ENCODE measurements around the gene SSTR5. TPM values are rescaled to one million over a fixed set of nuclear protein-coding genes. Genes with fewer than 3 reads are reported as not detected.

Gene SSTR5
- total and polyA plus RNA-seq, 4 donors = not detected

DNA sequence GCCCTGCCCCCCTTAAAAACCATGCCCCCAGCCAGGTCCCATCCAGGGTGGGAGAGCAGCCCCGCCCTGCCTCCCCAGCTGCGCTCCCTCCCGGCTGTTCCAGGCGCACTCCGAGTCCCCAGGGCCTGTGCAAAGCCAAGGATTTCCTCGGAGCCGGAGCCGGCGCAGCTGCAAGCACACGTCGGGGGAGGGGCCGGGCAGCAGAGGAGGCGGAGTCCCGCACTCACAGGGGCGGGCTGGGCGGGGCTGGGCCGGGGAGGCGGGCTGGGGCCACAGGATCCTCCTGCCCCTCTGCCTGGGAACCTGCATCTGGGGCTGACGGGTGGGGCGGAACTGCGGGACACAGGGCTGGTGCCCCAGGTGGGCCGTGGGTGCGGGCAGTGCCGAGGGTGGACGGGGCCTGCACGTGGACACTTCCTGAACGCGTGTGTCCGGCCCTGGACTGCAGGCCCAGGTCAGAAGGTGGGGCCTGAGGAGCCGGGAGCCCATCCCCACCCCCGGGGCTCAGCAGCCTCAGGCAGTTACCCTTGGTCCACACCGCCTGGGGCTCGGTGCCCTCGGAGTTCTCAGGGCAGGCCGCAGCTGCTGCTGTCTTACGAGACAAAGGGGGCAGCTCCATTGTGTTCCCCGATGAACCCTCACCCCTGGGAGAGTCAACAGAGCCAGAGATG is 24.0 kb upstream of the SSTR5 start:
- TF ChIP-seq HNF4G (IDR thresholded peaks at IDR 0.05) (no peak), YY1 (IDR thresholded peaks at IDR 0.05) (no peak)
- Histone ChIP-seq H3K27me3 (ENCODE audit: control insufficient read depth in 4 of 4, insufficient read depth in 4 of 4, low read length in 3 of 4) (peaks cover 0 to 12% (median 0%) of the 10 kb centered on the region in 4 donors), H3K4me1 (ENCODE audit: control insufficient read depth in 4 of 4, insufficient read depth in 4 of 4, low read length in 3 of 4) (no peaks in the 10 kb centered on the region), H3K27ac (ENCODE audit: low read depth in 1 of 2, low read length in 2 of 2) (no peak overlapping the region), H3K9me3 (ENCODE audit: control insufficient read depth in 4 of 4, low read length in 3 of 4) (no peaks in the 10 kb centered on the region), H3K9ac (ENCODE audit: low read depth in 1 of 2, low read length in 2 of 2) (no peak overlapping the region), H3K4me3 (ENCODE audit: low read depth in 1 of 3, low read length in 3 of 3) (no peak overlapping the region), H3K36me3 (ENCODE audit: control insufficient read depth in 4 of 4, insufficient read depth in 3 of 4, low read depth in 1 of 4, low read length in 3 of 4) (no peaks in the 10 kb centered on the region)
- DNase-seq (ENCODE audit: low spot score) = no peak
- WGBS = 21% methylated on average over 37 of the region's 37 CpGs

DNA sequence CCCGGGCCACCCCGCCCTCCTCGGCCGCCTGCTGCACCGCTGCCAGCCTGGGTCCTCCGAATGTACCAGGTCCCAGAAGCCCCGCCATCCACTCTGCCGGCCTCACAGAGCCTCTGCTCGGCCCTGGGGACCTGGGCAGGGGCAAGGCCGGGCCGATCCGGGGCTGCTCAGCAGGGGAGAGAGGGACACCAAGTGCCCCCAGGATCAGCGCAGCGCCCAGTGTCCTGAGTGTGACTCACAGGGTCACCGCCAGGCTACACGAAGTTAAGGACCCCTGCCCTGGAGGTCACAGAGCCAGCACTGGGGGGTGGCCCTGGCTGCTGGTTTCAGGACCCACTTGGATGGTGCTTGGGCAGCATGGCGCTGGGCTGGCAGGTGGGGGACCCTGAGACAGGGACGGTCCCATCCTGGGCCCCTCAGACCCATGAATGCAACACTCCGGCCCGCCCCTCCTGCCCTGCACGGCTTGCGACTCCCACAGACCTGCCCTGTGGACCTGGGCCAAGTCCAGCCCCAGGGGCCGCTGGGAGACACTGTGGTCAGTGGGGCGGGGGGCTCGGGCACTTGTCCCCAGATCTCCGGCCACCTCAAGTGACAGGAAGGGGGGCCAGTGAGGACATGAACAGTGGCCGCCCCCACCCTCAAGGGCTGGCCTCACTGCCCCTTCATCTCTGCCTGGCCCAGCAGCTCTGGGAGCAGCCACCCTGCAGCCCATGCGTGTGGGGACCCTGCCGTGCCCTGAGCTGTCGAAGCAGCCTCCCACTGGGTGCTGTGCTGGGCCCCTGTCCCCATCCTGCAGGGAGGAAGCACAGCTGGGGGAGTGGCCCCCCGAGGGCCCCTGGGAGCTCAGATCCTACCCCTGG is 23.2 kb upstream of the SSTR5 start:
- TF ChIP-seq FOXA1 (IDR thresholded peaks at IDR 0.05) (no peak), MAX (IDR thresholded peaks at IDR 0.05) (no peak), GABPA (IDR thresholded peaks at IDR 0.05 in 1 of 2, conservative IDR thresholded peaks at IDR 0.05 in 1 of 2) (no peak), JUND (IDR thresholded peaks at IDR 0.05) (no peak), CTCF (IDR thresholded peaks at IDR 0.05; ENCODE audit: low read depth, low read length, missing input control) (no peak), FOXA2 (IDR thresholded peaks at IDR 0.05) (no peak), REST (IDR thresholded peaks at IDR 0.05) (no peak), EGR1 (IDR thresholded peaks at IDR 0.05; ENCODE audit: low read depth in 2 of 2) (no peak)
- TF ChIP-seq, protein P1, sequence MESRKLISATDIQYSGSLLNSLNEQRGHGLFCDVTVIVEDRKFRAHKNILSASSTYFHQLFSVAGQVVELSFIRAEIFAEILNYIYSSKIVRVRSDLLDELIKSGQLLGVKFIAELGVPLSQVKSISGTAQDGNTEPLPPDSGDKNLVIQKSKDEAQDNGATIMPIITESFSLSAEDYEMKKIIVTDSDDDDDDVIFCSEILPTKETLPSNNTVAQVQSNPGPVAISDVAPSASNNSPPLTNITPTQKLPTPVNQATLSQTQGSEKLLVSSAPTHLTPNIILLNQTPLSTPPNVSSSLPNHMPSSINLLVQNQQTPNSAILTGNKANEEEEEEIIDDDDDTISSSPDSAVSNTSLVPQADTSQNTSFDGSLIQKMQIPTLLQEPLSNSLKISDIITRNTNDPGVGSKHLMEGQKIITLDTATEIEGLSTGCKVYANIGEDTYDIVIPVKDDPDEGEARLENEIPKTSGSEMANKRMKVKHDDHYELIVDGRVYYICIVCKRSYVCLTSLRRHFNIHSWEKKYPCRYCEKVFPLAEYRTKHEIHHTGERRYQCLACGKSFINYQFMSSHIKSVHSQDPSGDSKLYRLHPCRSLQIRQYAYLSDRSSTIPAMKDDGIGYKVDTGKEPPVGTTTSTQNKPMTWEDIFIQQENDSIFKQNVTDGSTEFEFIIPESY (IDR thresholded peaks at IDR 0.05) = no peak
- TF ChIP-seq, protein P2, sequence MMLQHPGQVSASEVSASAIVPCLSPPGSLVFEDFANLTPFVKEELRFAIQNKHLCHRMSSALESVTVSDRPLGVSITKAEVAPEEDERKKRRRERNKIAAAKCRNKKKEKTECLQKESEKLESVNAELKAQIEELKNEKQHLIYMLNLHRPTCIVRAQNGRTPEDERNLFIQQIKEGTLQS (IDR thresholded peaks at IDR 0.05) = no peak

More for the DNA sequence above, 23.2 kb upstream of the SSTR5 start:
- Histone ChIP-seq H3K4me1 (ENCODE audit: control insufficient read depth in 4 of 4, insufficient read depth in 4 of 4, low read length in 3 of 4) (no peaks in the 10 kb centered on the region), H3K9me3 (ENCODE audit: control insufficient read depth in 4 of 4, low read length in 3 of 4) (no peaks in the 10 kb centered on the region), H3K4me3 (ENCODE audit: low read depth in 1 of 3, low read length in 3 of 3) (no peak overlapping the region), H3K36me3 (ENCODE audit: control insufficient read depth in 4 of 4, insufficient read depth in 3 of 4, low read depth in 1 of 4, low read length in 3 of 4) (no peaks in the 10 kb centered on the region), H3K27me3 (ENCODE audit: control insufficient read depth in 4 of 4, insufficient read depth in 4 of 4, low read length in 3 of 4) (peaks cover 0 to 9% (median 0%) of the 10 kb centered on the region in 4 donors), H3K27ac (ENCODE audit: low read depth in 1 of 2, low read length in 2 of 2) (no peak overlapping the region), H3K9ac (ENCODE audit: low read depth in 1 of 2, low read length in 2 of 2) (no peak overlapping the region)
- DNase-seq (ENCODE audit: low spot score) = no peak
- 70% methylated on average over 31 of the region's 31 CpGs for WGBS

All from liver (tissue), 9 donors.